22Rv1 (cell line): ENCODE measurements around the gene FSHR.

Experiments used
- H3K27ac ChIP-seq: fragments of 450-650 bp; 2 replicates; pipeline ENCODE4 v1.5.1; 2017
- CTCF ChIP-seq: fragments of 450-650 bp; IDR thresholded peaks from 2 replicates; pipeline ENCODE4 v1.5.1; 2017; ENCODE audit warnings: mild to moderate bottlenecking
- ZFX ChIP-seq: fragments of 450-650 bp; IDR thresholded peaks from 2 replicates; pipeline ENCODE4 v1.6.1; 2017; ENCODE audit warnings: antibody characterized with exemption, borderline replicate concordance

The FSHR gene

GRCh38 chr2:48954935-48955334 lies 199.4 kb downstream of the FSHR start:
- no peak for TF ChIP-seq ZFX
- no peak for TF ChIP-seq CTCF
- H3K27ac ChIP-seq = no peak overlapping the region

- TF ChIP-seq CTCF (no peak), ZFX (no peak)
- H3K27ac ChIP-seq = no peak overlapping the region
These were observed 200.0 kb downstream of the FSHR start for GRCh38 chr2:48954311-48954710.

GRCh38 chr2:48952614-48953013 lies 201.7 kb downstream of the FSHR start:
- H3K27ac ChIP-seq = no peak overlapping the region
- TF ChIP-seq CTCF (no peak), ZFX (no peak)

DNA sequence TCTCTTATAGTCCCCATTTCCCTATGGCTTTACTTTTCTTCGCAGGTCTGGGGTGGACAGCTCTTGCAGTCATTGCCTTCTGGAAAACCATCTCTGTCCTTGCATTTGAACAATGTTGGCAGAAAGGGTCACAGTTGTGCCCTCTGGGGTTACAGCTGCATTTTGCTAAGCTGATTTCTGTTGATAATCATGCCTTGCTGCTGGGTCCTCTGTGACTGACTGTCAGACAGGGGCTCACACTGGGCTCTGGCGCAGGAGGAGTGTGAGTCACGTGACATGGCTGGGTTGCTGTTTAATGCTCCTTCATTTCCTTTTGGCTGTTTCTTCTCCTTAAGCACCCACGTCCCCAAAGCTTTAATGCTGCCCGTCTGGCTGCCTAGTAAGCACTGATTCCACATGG lies 202.2 kb downstream of the FSHR start:
- TF ChIP-seq ZFX (no peak), CTCF (no peak)
- no peak overlapping the region for H3K27ac ChIP-seq

DNA sequence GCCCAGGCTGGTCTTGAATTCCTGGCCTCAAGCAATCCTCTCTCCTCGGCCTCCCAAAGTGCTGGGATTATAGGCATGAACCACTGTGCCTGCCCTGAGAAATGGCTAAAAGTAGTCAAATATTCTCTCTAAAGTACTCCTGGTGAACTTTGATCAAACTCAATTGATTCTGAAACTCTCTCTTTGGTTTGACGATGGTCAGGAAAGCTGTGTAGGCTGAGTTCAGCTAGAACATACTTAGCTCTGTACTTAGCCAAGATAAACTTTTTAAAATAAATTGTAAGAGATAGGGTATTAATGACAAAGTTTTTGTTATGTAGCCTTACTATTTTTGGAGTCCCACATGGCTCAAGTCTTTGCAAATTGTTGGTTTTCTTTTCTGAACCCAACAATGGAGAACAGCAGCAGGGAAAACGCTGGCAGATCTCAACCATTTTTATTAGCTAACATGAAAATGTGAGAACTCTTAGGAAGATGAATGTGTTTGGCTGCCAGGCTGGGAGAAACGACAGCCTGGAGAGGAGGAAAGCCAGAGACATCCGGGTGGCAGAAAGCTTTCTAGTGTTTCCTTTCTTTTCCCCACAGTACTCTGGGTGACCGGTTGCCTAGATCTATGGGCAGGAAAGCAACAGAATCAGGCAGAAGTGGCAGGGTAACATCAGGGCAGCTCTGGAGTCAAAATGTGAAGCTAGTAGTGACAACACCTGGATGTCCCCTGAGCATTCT lies 205.8 kb downstream of the FSHR start:
- TF ChIP-seq CTCF (no peak), ZFX (no peak)
- H3K27ac ChIP-seq = no peak overlapping the region

GRCh38 chr2:48946449-48947048 lies 207.8 kb downstream of the FSHR start:
- TF ChIP-seq ZFX (no peak), CTCF (peak; percentile 60)
- no peak overlapping the region for H3K27ac ChIP-seq

GRCh38 chr2:48944956-48945355 lies 209.4 kb downstream of the FSHR start:
- TF ChIP-seq ZFX (no peak), CTCF (no peak)

More at GRCh38 chr2:48944956-48945355, 209.4 kb downstream of the FSHR start:
- H3K27ac ChIP-seq = no peak overlapping the region
